ENCODE results near the gene SORCS3.

SORCS3 gene

DNA sequence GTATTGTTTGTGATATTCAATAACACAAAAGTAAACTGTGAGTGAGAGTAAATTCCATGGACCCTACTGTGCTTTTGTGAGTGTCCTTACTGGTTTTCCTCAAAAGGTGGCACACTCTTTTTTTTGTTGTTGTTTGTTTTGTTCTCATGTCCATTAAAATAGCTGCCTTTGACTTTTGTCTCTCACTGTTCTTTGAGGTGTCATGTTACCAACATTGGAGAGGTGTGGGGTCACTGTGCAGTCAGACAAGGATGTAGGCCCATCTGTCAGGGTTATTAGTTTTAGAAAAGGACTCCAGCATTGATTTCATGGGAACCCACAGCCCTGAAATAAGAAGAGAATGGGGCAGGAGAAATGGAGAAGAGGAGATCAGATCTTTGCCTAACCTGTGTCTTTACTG, 383.1 kb downstream of the SORCS3 start:
- Mint-ChIP-seq H3K27me3 (no peaks in the 10 kb centered on the region), H3K4me1 (peaks cover 7% of the 10 kb centered on the region), H3K9me3 (no peaks in the 10 kb centered on the region), H3K36me3 (ENCODE audit: low read depth) (no peaks in the 10 kb centered on the region), H3K4me3 (no peak overlapping the region), H3K27ac (no peak overlapping the region)
- ATAC-seq (no peak), DNase-seq (no peak)

DNA sequence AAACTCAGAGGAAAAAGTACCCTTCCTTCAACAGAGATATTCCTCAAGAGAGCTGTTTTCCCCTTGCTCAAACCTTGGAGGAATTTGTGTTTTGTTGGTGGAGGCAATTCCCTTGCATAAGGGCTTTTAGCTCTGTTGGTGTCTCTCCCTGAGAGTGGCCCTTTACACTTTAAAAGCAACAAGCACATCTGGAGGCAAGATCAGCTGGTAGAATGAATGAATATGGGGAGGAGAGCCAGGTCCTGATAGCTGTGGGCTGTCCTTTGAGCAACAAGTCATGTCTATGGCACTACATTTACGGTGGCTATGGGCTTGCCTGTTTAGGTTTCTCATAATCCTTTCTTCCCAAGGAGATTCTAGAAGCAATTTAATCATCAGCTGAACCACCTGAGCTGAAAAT, 384.0 kb downstream of the SORCS3 start:
- ATAC-seq: no peak
- Mint-ChIP-seq H3K36me3 (ENCODE audit: low read depth) (no peaks in the 10 kb centered on the region), H3K9me3 (peaks cover 1% of the 10 kb centered on the region), H3K4me3 (no peak overlapping the region), H3K27ac (no peak overlapping the region), H3K4me1 (peaks cover 7% of the 10 kb centered on the region), H3K27me3 (no peaks in the 10 kb centered on the region)
- DNase-seq: no peak

DNA sequence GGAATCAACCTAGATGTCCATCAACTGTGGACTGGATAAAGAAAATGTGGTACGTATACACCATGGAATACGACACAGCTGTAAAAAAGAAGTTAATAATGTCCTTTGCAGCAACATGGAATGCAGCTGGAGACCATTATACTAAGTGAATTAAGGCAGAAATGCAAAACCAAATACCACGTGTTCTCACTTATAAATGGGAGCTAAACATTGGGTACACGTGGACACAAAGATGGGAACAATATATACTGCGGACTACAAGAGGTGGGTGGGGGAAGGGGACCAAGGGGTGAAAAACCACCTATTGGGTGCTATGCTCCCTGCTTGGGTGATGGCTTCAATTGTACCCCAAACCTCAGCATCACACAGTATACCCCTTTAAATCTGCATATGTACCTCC, 385.5 kb downstream of the SORCS3 start:
- Mint-ChIP-seq H3K4me1 (peaks cover 4% of the 10 kb centered on the region), H3K27ac (no peak overlapping the region), H3K27me3 (no peaks in the 10 kb centered on the region), H3K9me3 (peaks cover 4% of the 10 kb centered on the region), H3K36me3 (ENCODE audit: low read depth) (no peaks in the 10 kb centered on the region), H3K4me3 (no peak overlapping the region)
- ATAC-seq (no peak), DNase-seq (no peak)

DNA sequence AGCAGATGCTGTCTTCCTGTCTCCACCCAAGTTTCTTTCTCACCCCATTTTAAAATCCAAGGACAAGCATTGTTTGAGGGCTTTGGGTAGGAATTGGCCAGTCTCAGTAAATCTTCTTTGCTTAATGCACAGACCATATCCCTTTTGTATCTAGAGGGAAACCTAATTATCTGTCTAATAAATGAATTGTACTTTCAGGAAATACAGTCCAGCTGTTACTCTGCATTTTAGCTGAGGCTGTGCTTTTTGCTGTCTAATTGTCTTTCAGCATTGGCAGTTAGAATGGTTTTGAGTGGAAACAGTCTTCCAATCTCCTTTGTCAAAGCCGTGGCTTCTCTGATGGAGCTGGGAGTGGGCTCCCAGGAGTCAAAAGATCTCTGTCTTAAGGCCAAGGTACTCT, 388.2 kb downstream of the SORCS3 start:
- peaks cover 4% of the 10 kb centered on the region for H3K9me3 Mint-ChIP-seq
- DNase-seq: no peak
- H3K4me1 Mint-ChIP-seq: no peaks in the 10 kb centered on the region

DNA sequence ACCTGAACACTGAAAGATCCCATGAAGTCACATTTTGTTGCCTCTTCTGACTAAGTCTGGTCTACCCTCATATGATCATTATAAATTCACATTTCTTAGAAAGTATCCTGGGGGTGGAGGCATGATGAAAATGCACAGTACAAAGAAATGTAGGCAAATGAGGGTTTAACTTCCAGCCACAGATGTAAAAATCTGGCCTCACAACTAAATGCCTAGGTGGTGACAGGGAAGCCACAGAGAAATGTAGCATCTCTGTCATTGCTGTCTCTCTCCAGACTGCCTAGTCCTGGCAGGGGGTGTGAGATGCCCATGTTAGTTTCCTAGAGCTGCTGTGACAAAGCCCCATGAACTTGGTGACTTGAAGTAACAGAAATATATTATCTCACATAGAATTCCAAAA, 395.9 kb downstream of the SORCS3 start:
- Mint-ChIP-seq H3K27ac (no peak overlapping the region), H3K4me3 (no peak overlapping the region), H3K4me1 (no peaks in the 10 kb centered on the region), H3K36me3 (ENCODE audit: low read depth) (no peaks in the 10 kb centered on the region), H3K9me3 (no peaks in the 10 kb centered on the region), H3K27me3 (no peaks in the 10 kb centered on the region)
- DNase-seq (no peak), ATAC-seq (peak; percentile 33)

More for the DNA sequence above, 388.2 kb downstream of the SORCS3 start:
- H3K36me3 Mint-ChIP-seq (ENCODE audit: low read depth): no peaks in the 10 kb centered on the region
- no peak overlapping the region for H3K4me3 Mint-ChIP-seq
- no peaks in the 10 kb centered on the region for H3K27me3 Mint-ChIP-seq
- ATAC-seq: no peak
- H3K27ac Mint-ChIP-seq: no peak overlapping the region

DNA sequence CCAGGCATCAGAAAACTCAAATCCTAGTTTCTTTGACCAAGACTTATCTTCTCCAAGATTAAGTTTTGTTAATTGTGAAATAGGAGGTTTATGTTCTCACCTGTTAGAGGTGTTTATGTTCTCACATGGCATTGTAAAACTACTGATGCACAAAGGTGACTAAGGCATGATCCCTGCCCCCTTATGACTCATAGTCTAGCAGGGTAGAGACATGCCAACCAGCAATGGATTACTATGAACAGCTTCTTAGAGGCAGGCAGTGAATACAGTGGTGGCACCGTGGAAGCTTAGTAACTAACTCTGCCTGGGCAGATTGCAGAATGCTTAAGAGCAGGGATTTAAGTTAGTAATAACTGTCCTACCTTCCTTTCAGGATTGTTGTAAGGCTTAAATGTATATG, 400.9 kb downstream of the SORCS3 start:
- no peaks in the 10 kb centered on the region for H3K4me1 Mint-ChIP-seq
- DNase-seq (no peak), ATAC-seq (peak; percentile 43)
- H3K27ac Mint-ChIP-seq: no peak overlapping the region
- H3K4me3 Mint-ChIP-seq: no peak overlapping the region
- no peaks in the 10 kb centered on the region for H3K27me3 Mint-ChIP-seq
- H3K9me3 Mint-ChIP-seq: no peaks in the 10 kb centered on the region
- H3K36me3 Mint-ChIP-seq (ENCODE audit: low read depth): no peaks in the 10 kb centered on the region

DNA sequence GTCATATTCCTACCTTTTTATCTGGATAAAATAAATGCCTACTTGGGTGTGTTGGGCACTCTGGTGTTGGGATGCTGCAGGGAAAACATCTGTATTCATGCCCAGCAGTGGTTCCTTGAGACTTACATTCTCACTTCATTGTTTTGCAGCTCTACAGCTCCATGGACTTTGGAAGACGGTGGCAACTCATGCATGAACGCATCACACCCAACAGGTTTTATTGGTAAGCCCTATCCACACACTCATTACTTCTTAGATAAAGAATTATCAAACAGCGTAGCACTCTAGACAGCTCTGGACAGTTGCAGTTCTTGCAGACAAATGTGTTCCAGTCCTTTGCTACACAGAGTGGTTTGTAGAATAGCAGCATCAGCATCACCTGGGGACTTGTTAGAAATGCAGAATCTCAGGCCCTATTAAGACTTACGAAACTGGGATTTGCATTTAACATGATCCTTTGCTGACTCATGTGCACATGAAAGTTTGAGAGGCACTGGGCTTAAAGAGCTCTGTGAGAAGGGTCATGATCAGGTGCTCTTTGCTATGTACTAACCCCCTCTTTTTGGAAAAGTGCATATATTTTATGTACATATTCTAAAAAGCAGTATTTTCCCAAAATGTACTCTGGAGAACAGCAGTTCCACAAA, 401.9 kb downstream of the SORCS3 start:
- Mint-ChIP-seq H3K4me1 (no peaks in the 10 kb centered on the region), H3K27me3 (no peaks in the 10 kb centered on the region), H3K36me3 (ENCODE audit: low read depth) (no peaks in the 10 kb centered on the region), H3K4me3 (no peak overlapping the region), H3K9me3 (peaks cover 6% of the 10 kb centered on the region), H3K27ac (no peak overlapping the region)
- ATAC-seq (no peak), DNase-seq (no peak)

DNA sequence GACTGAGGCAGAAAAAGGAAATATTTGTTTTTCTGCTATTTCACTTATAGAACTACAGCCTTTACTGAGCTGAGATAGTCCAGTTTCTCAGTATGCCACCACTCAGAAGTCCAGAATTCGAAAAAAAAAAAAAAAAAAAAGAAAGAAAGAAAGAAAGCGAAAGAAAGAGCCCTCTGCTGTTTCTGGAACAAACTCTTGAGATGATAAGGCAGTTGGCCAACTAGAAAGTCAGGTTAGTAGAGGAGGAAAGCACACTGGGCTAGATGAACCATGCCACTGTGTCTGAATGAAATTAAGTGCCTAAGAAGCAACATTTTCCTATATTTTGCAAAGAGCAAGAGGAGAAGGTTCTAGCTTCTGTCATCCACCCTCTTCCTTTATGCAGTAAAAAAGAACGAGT, 403.8 kb downstream of the SORCS3 start:
- Mint-ChIP-seq H3K36me3 (ENCODE audit: low read depth) (no peaks in the 10 kb centered on the region), H3K9me3 (peaks cover 12% of the 10 kb centered on the region), H3K27ac (no peak overlapping the region), H3K27me3 (no peaks in the 10 kb centered on the region), H3K4me1 (no peaks in the 10 kb centered on the region), H3K4me3 (no peak overlapping the region)
- DNase-seq (no peak), ATAC-seq (no peak)

DNA sequence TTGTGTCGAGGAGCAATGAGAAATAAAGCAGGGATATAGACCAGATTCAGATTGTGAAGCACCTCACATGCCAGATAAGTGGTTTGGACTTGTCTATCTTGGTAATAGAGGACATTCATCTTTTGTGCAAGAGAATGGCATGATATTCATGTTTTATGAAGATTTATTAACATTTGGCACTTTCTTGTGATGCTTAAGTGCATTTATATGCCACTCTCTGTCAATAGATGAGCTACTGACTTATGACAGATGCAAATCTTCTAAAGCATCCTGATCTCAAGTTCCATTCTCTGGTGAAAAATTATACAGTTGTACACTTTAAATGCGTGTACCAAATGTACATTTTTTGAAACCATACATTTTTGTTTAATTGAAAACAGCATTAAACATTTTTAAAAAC, 415.3 kb downstream of the SORCS3 start:
- Mint-ChIP-seq H3K4me1 (no peaks in the 10 kb centered on the region), H3K27me3 (no peaks in the 10 kb centered on the region), H3K27ac (no peak overlapping the region), H3K4me3 (no peak overlapping the region), H3K36me3 (ENCODE audit: low read depth) (no peaks in the 10 kb centered on the region), H3K9me3 (peaks cover 14% of the 10 kb centered on the region)
- DNase-seq (no peak), ATAC-seq (no peak)

DNA sequence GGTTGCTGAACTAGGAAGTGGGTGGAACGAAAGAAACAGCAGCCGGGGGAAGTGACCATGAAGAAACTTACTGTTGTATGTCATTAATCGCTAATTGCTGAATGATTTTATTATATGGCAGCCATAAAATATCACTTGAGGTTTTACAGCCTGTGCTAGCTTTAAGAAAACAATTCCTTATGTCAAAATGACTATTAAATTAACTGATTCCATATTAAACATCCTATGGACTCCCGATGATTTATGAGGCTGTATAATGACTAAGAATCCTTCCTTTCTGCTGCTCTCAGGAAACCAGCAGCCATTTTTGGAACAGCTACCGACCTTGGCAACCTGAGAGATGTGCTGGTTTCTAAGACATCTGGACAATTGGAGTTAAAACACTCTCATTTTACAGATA, 421.9 kb downstream of the SORCS3 start:
- ATAC-seq (no peak), DNase-seq (no peak)
- H3K36me3 Mint-ChIP-seq (ENCODE audit: low read depth): no peaks in the 10 kb centered on the region
- H3K9me3 Mint-ChIP-seq: no peaks in the 10 kb centered on the region
- H3K27me3 Mint-ChIP-seq: no peaks in the 10 kb centered on the region
- H3K4me1 Mint-ChIP-seq: no peaks in the 10 kb centered on the region
- H3K4me3 Mint-ChIP-seq: no peak overlapping the region
- H3K27ac Mint-ChIP-seq: no peak overlapping the region

DNA sequence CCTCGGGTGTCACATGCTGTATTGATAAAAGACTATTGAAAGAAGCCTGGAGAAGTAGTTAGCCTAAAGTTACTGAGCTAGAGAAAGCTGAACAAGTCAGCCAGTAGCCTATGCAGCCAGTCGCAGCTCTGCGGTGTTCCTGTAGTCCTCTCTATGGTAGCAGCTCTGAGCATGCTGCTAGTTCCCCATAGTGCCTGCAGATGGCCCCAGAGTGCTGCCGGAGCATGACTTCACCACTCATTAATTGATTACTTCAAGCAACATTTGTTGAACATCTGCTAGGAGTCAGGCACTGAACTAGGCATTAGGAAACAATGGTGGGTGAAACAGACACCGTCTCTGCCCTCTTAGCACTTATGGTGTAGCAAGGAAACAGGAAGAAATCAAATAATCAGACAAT, 422.7 kb downstream of the SORCS3 start:
- peak; percentile 66 for ATAC-seq
- Mint-ChIP-seq H3K36me3 (ENCODE audit: low read depth) (no peaks in the 10 kb centered on the region), H3K4me1 (no peaks in the 10 kb centered on the region), H3K27ac (no peak overlapping the region), H3K27me3 (no peaks in the 10 kb centered on the region), H3K9me3 (no peaks in the 10 kb centered on the region), H3K4me3 (no peak overlapping the region)
- peak; percentile 12 for DNase-seq

DNA sequence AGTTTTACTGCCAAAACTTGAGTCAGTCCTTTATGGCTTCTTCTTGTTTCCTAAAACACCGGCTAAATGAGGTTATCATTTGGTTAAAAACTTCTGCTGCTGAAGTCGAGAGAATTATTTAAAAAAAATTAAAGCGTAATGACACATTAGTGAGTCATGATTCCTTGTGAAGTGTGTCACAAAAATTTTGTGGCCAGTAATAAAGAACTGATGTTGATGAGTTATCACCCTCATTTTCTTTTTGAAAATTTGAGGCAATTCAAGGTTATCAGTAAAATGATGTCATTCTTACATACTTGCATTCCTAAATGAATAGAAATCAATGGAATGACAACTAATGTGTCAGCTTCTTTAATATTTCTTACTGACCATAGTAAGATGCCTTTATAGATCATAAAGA, 427.4 kb downstream of the SORCS3 start:
- no peak for DNase-seq
- H3K9me3 Mint-ChIP-seq: no peaks in the 10 kb centered on the region
- no peak overlapping the region for H3K4me3 Mint-ChIP-seq
- H3K4me1 Mint-ChIP-seq: no peaks in the 10 kb centered on the region
- ATAC-seq: no peak
- no peak overlapping the region for H3K27ac Mint-ChIP-seq
- H3K27me3 Mint-ChIP-seq: no peaks in the 10 kb centered on the region
- no peaks in the 10 kb centered on the region for H3K36me3 Mint-ChIP-seq (ENCODE audit: low read depth)

DNA sequence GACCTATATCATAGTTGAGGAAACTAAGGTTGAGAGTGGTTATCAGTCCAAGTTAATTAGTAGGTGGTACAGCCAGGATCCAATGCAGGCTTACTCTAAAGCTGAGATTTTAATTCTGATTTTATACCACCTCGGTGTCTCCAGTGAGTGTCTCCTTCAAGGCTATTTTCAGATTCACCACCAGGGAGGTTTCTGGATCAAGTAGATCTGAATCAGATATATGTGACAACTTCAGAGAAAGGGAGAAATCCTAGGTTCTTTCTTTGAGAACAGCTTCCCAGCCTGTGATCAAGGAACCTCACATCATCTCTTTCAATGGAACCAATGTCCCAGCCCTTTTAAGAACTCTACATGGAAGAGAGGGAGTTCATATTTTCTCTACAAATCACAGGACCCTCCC, 429.2 kb downstream of the SORCS3 start:
- Mint-ChIP-seq H3K36me3 (ENCODE audit: low read depth) (no peaks in the 10 kb centered on the region), H3K4me1 (no peaks in the 10 kb centered on the region), H3K4me3 (no peak overlapping the region), H3K27ac (no peak overlapping the region), H3K27me3 (no peaks in the 10 kb centered on the region), H3K9me3 (no peaks in the 10 kb centered on the region)
- no peak for ATAC-seq
- DNase-seq: no peak

DNA sequence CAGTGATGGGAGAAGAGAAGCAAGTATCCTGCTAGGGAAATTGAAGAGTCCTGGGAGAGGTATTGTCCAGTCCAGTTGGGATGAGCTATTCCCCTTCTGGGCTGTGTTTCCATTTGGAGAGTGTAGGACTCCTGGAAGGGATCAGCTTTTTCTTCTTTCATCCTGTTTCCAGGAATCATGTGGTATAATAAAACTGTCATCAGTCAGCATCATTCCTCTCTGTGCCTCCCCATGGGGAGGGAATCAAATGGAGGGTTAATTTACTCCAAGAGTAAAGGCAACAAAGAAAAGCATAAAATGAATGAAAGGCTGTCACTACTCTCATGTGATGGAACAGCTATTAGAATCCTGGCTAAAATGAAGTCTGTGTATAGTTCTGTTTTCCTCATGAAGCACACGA, 429.9 kb downstream of the SORCS3 start:
- DNase-seq (no peak), ATAC-seq (no peak)
- H3K27ac Mint-ChIP-seq: no peak overlapping the region
- no peaks in the 10 kb centered on the region for H3K4me1 Mint-ChIP-seq
- no peaks in the 10 kb centered on the region for H3K27me3 Mint-ChIP-seq
- H3K4me3 Mint-ChIP-seq: no peak overlapping the region
- no peaks in the 10 kb centered on the region for H3K36me3 Mint-ChIP-seq (ENCODE audit: low read depth)
- H3K9me3 Mint-ChIP-seq: no peaks in the 10 kb centered on the region

DNA sequence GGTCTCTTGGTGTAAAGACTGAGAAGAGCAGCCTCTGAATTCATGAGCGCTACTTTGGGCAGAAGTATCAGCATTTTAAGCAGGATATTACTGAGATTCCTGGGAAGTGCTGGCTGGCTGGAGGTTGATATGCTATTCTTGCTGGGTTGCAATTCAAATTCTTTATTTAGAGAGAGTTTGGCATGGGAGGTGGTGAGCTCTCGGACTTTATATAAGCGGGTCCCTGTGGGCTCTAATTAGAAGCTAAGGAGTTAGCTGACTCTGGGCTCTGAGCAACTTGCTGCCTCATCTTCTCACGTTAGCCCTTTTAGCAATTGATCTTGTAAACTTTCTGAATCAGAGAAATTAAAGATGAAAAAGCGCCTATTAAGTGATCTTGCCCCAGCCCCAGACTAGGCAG, 430.9 kb downstream of the SORCS3 start:
- Mint-ChIP-seq H3K36me3 (ENCODE audit: low read depth) (no peaks in the 10 kb centered on the region), H3K27me3 (no peaks in the 10 kb centered on the region), H3K4me1 (no peaks in the 10 kb centered on the region), H3K9me3 (no peaks in the 10 kb centered on the region), H3K4me3 (no peak overlapping the region), H3K27ac (no peak overlapping the region)
- ATAC-seq (no peak), DNase-seq (no peak)

DNA sequence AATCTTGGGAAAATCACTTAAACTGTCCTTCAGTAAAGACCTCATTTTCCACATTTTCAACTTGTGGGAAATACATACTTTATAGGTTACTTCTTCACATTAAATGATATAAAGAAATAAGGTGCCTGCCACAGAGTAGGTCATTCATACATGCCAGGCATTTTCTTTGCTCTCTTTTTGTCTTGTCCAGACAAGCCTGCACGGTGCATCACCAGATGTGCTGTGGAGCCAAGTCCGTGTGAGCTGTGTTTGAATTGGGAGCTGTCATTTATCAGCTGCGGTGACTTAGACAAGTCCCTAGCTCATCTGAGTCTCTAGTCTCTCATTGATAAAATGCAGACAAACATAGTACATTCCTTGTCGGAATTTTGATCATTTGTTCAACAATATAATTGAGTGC, 432.9 kb downstream of the SORCS3 start:
- H3K4me3 Mint-ChIP-seq: no peak overlapping the region
- DNase-seq: no peak
- H3K9me3 Mint-ChIP-seq: no peaks in the 10 kb centered on the region
- no peaks in the 10 kb centered on the region for H3K4me1 Mint-ChIP-seq
- no peaks in the 10 kb centered on the region for H3K27me3 Mint-ChIP-seq
- no peak overlapping the region for H3K27ac Mint-ChIP-seq
- ATAC-seq: no peak
- no peaks in the 10 kb centered on the region for H3K36me3 Mint-ChIP-seq (ENCODE audit: low read depth)
